Right lobe of liver (tissue), 6 donors: Measurements from ENCODE around the gene ZNF488. TPM values are rescaled to one million over a fixed set of nuclear protein-coding genes. Genes with fewer than 3 reads are reported as not detected.

Experiments used
- ATAC-seq, 4 donors: fragments of 200-7000 bp; cut with Tn5 transposase; one replicate each; pipeline ENCODE4 v1.9.1; 2020; ENCODE audit warnings: mild to moderate bottlenecking in 4 of 4, moderate library complexity in 4 of 4
- DNase-seq, 3 donors: peaks; one replicate each; pipeline ENCODE4 v3.0.0-alpha.2; 2020
- H3K27ac ChIP-seq, 3 donors: fragments of 200-600 bp; one replicate each; pipeline ENCODE4 v1.8.0; 2022
- H3K27me3 ChIP-seq, 2 donors: fragments of 200-600 bp; one replicate each; pipeline ENCODE4 v1.8.0; 2022
- H3K36me3 ChIP-seq, 4 donors: fragments of 200-600 bp; sonication (generic) in 1 of 4; one replicate each; pipeline versions ENCODE4 v1.5.1 to v1.8.0; 2017 to 2022; ENCODE audit warnings: control low read depth in 1 of 4
- H3K4me1 ChIP-seq, 4 donors: fragments of 200-600 bp; sonication (generic) in 1 of 4; one replicate each; pipeline versions ENCODE4 v1.5.1 to v1.8.0; 2017 to 2022; ENCODE audit warnings: control low read depth in 1 of 4
- H3K4me3 ChIP-seq, 3 donors: fragments of 200-600 bp; one replicate each; pipeline ENCODE4 v1.8.0; 2022
- H3K9me3 ChIP-seq, 4 donors: fragments of 200-600 bp; sonication (generic) in 1 of 4; one replicate each; pipeline versions ENCODE4 v1.5.1 to v1.8.0; 2017 to 2022; ENCODE audit warnings: control low read depth in 1 of 4
- POLR2A ChIP-seq: fragments of 450-650 bp; IDR thresholded peaks from one replicate; pipeline ENCODE4 v1.6.1; 2017; ENCODE audit warnings: antibody characterized with exemption, mild to moderate bottlenecking
- WGBS: methylation state at CpG from one replicate; pipeline ENCODE4 v1.1.6; 2018; ENCODE audit warnings: low coverage, low lambda C conversion rate; ENCODE audit not compliant: insufficient coverage; ENCODE audit errors: missing lambda C conversion rate; 5-methylcytosine and 5-hydroxymethylcytosine counted together
- intact Hi-C, 2 donors: fragments of 100-400 bp; cut with DNase I; formaldehyde crosslinking; loops; one replicate each; pipeline versions ENCODE4 v1.11.2 to v1.14.1; 2022
- total RNA-seq, 6 experiments: library from RNA; depleted of rRNA in 2 of 6; stranded (reverse); fragments of >200 nt in 2 of 6; fragmentation: NEBNext Ultra II Directional in 3 of 6; extraction: Animal tissue kit (Norgen Biotek cat#: 25700) in 3 of 6; gene quantifications; one replicate each; pipeline versions ENCODE4 v1.1.0 to v1.2.4, GENCODE V29; 2016 to 2023
- TF ChIP-seq, protein P1 (sequence below), 4 donors: fragments of 200-600 bp in 3 of 4; fragments of 450-650 bp in 1 of 4; IDR thresholded peaks; one replicate each; pipeline versions ENCODE4 v1.5.1 to v1.8.0; 2016 to 2022; ENCODE audit warnings: antibody characterized with exemption in 4 of 4, mild to moderate bottlenecking in 2 of 4
- donor health status: DM: no; HTN: yes; CAD: no.
- donor health status: DM: no; HTN: no; CAD: no.
- donor health status: DM: no; HTN: no; CAD: no.
- donor health status: DM: no; HTN: yes; CAD: no.
- donor health status: DM: no; HTN: yes; CAD: no.

ZNF488 gene
- total RNA-seq, 6 experiments from 2014 or later = not detected

DNA sequence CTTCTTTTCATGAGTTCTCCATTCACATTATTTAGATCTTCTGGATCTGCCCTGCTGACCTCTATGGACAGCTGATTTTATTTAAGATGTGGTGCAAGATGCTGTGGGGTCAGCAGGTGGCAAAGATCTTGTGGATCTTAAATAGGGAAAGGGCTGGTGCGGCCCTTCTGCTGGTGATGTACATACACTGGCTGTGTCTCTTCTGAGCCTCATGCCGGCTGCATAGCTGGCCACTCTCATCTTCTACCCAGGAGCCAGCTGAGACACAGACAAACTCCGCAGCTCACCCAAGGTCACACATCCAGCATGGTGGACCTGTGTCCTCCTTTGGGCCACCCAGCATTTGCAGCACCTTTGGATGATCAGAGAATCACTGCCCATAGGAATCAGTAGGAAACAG, 26.2 kb downstream of the ZNF488 start:
- Histone ChIP-seq H3K36me3 (no peaks in the 10 kb centered on the region), H3K4me1 (no peaks in the 10 kb centered on the region), H3K27ac (no peak overlapping the region), H3K4me3 (no peak overlapping the region), H3K27me3 (no peaks in the 10 kb centered on the region), H3K9me3 (no peaks in the 10 kb centered on the region)
- DNase-seq = no peak
- no peak for TF ChIP-seq POLR2A
- TF ChIP-seq, protein P1, sequence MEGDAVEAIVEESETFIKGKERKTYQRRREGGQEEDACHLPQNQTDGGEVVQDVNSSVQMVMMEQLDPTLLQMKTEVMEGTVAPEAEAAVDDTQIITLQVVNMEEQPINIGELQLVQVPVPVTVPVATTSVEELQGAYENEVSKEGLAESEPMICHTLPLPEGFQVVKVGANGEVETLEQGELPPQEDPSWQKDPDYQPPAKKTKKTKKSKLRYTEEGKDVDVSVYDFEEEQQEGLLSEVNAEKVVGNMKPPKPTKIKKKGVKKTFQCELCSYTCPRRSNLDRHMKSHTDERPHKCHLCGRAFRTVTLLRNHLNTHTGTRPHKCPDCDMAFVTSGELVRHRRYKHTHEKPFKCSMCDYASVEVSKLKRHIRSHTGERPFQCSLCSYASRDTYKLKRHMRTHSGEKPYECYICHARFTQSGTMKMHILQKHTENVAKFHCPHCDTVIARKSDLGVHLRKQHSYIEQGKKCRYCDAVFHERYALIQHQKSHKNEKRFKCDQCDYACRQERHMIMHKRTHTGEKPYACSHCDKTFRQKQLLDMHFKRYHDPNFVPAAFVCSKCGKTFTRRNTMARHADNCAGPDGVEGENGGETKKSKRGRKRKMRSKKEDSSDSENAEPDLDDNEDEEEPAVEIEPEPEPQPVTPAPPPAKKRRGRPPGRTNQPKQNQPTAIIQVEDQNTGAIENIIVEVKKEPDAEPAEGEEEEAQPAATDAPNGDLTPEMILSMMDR (IDR thresholded peaks at IDR 0.05) = no peak
- 72% methylated on average over 2 of the region's 3 CpGs for WGBS
- ATAC-seq = no peak
- intact Hi-C loops = no loop called here

DNA sequence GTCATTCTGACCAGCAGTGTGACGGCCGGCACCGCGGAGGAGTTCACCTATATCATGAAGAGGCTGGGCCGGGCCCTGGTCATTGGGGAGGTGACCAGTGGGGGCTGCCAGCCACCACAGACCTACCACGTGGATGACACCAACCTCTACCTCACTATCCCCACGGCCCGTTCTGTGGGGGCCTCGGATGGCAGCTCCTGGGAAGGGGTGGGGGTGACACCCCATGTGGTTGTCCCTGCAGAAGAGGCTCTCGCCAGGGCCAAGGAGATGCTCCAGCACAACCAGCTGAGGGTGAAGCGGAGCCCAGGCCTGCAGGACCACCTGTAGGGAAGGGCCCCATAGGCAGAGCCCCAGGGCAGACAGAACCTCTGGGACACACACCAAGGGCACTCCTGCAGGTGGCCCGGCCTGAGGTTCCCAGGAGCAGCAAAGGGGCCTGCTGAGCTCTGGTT, 26.9 kb downstream of the ZNF488 start:
- DNase-seq = no peak
- Histone ChIP-seq H3K9me3 (no peaks in the 10 kb centered on the region), H3K4me1 (no peaks in the 10 kb centered on the region), H3K27ac (no peak overlapping the region), H3K36me3 (no peaks in the 10 kb centered on the region), H3K4me3 (no peak overlapping the region), H3K27me3 (no peaks in the 10 kb centered on the region)
- no peak for ATAC-seq
- intact Hi-C loops = no loop called here
- 80% methylated on average over 2 of the region's 12 CpGs for WGBS
- TF ChIP-seq POLR2A = no peak
- TF ChIP-seq, protein P1 (IDR thresholded peaks at IDR 0.05) = no peak

DNA sequence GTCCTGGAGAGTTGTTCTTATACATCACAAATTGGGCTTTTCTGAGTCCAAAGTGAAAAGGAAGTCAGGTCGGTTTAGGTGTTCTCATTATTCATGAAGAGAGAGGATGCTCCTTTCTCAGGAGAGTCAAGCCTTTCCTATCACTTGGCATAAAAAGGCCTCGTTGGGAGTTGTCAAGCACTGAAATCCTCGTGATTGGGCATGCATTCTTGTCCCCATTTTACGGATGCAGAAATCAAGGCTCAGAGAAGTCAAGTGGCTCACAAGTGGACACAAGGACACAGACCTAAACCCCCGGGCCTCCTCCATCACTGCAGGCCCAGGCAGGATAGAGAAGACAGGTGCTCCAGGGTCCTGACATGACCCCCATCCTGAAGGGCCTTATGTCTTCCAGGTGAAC, 27.4 kb downstream of the ZNF488 start:
- TF ChIP-seq, protein P1 (IDR thresholded peaks at IDR 0.05) = no peak
- no peak for TF ChIP-seq POLR2A
- ATAC-seq (no peak), DNase-seq (no peak)
- Histone ChIP-seq H3K4me3 (no peak overlapping the region), H3K36me3 (no peaks in the 10 kb centered on the region), H3K4me1 (no peaks in the 10 kb centered on the region), H3K27ac (no peak overlapping the region), H3K9me3 (no peaks in the 10 kb centered on the region), H3K27me3 (no peaks in the 10 kb centered on the region)
- 78% methylated on average over 4 of the region's 5 CpGs for WGBS
- intact Hi-C loops = no loop called here

DNA sequence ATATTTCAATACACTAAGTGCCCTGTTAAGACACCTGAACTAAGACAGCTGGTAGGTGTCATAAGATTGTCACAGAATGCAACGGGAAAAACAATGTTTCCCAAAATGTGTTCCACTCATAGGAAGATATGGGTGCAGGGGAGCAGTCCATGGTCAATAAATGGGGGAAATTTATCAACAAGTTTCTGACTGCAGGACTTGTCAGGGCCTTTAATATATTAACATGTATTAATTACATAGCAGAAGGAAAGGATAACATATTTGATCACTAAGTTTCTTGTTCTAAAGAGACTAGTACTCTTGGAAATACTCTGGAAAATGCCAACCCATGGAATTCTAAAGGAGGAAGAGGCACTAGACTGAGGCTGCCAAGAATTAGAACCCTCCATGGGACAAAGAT, 29.2 kb downstream of the ZNF488 start:
- H3K4me3 ChIP-seq = no peak overlapping the region
- no peak overlapping the region for H3K27ac ChIP-seq
- ATAC-seq = no peak
- no peaks in the 10 kb centered on the region for H3K27me3 ChIP-seq
- H3K9me3 ChIP-seq = no peaks in the 10 kb centered on the region
- no peaks in the 10 kb centered on the region for H3K4me1 ChIP-seq
- WGBS = 80% methylated on average over 1 of the region's 1 CpG
- H3K36me3 ChIP-seq = no peaks in the 10 kb centered on the region
- intact Hi-C loops = no loop called here
- no peak for DNase-seq
- no peak for TF ChIP-seq POLR2A
- TF ChIP-seq, protein P1 (IDR thresholded peaks at IDR 0.05) = no peak

DNA sequence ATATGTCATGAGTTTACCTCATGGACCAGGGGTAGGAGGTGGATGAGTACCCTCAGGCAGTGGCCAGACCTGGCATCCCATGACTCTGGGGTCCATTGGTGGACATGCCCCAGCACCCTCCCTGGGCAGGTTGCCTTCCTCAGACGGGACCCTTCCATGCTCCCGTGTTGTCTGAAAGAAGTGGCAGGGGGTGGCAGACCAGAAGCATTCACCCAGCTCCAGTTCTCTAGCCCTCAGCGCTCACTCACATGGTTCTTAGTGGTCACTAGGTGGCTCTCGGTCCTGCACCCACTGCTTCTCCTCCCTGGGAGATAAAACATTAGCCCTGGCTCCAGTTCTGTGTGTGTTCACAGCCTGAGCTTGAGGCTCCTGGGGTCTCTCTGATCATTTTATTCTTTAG, 29.9 kb downstream of the ZNF488 start:
- WGBS = 73% methylated on average over 4 of the region's 4 CpGs
- no peaks in the 10 kb centered on the region for H3K36me3 ChIP-seq
- no peaks in the 10 kb centered on the region for H3K27me3 ChIP-seq
- no peak overlapping the region for H3K27ac ChIP-seq
- H3K4me3 ChIP-seq = no peak overlapping the region
- no peak for TF ChIP-seq POLR2A
- TF ChIP-seq, protein P1 (IDR thresholded peaks at IDR 0.05) = peak in 1 of 4 donors; percentile 10
- H3K9me3 ChIP-seq = no peaks in the 10 kb centered on the region
- no peaks in the 10 kb centered on the region for H3K4me1 ChIP-seq
- DNase-seq = no peak
- ATAC-seq = no peak
- intact Hi-C loops = no loop called here
